MM.1S (cell line): ENCODE measurements around the gene MPI.

Experiments
- EZH2 ChIP-seq: fragments of 300-600 bp; sonication (generic); optimal IDR thresholded peaks from 2 replicates; pipeline ENCODE3; 2017; ENCODE audit warnings: low read depth, mild to moderate bottlenecking, antibody characterized with exemption, low read length, mixed read lengths
- EZH2phosphoT487 ChIP-seq: fragments of 300-600 bp; sonication (generic); IDR thresholded peaks from 2 replicates; pipeline ENCODE4 v1.6.1; 2018; ENCODE audit warnings: antibody characterized with exemption, low read length
- TF ChIP-seq, protein P1 (sequence below): fragments of 300-600 bp; sonication (generic); IDR thresholded peaks from 2 replicates; pipeline ENCODE4 v1.5.1; 2016; ENCODE audit warnings: antibody characterized with exemption, low read length, mixed read lengths

DNA sequence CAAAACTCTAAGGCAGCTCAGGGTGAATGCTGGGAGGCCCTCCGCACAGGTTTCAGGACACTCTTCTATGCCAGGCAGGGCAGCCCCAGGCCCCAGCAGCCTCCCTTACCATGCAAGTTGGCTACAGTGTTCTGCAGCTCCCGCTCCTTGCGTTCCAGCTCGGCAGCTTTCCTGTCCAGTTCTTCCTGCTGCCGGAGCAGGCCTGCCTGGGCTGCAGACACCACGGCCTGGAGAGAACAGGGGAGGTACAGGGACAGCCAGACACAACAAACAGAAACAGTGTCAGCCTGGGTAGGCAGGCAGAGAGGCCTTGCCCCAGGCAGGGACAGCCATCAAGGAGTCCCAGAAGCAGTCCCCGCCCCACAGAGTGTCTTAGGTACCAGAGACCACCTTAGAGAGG is 37.9 kb upstream of the MPI start:
- TF ChIP-seq, protein P1, sequence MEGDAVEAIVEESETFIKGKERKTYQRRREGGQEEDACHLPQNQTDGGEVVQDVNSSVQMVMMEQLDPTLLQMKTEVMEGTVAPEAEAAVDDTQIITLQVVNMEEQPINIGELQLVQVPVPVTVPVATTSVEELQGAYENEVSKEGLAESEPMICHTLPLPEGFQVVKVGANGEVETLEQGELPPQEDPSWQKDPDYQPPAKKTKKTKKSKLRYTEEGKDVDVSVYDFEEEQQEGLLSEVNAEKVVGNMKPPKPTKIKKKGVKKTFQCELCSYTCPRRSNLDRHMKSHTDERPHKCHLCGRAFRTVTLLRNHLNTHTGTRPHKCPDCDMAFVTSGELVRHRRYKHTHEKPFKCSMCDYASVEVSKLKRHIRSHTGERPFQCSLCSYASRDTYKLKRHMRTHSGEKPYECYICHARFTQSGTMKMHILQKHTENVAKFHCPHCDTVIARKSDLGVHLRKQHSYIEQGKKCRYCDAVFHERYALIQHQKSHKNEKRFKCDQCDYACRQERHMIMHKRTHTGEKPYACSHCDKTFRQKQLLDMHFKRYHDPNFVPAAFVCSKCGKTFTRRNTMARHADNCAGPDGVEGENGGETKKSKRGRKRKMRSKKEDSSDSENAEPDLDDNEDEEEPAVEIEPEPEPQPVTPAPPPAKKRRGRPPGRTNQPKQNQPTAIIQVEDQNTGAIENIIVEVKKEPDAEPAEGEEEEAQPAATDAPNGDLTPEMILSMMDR: no peak
- TF ChIP-seq EZH2 (no peak), EZH2phosphoT487 (no peak)
